HepG2 (cell line): ENCODE results near the gene POU6F2. TPM values are rescaled to one million over a fixed set of nuclear protein-coding genes. Genes with fewer than 3 reads are reported as not detected.

Experiments
- ATAC-seq: fragments of 200-7000 bp; cut with Tn5 transposase; 3 replicates; pipeline ENCODE4 v1.9.1; 2020; ENCODE audit warnings: mild to moderate bottlenecking, moderate library complexity
- BruUV-seq: library from RNA; stranded (reverse); fragments of 400-500 nt; replicated peaks from 2 replicates; lab custom pipeline; 2021; lab: Mats Ljungman, UMichigan
- CTCF ChIA-PET: fragments of 300-600 bp; formaldehyde crosslinking; extraction: SDS; loops from one replicate; lab custom pipeline; 2021; ENCODE audit warnings: low total read pairs, inconsistent platforms, low intra/inter-chr PET ratio; lab: Yijun Ruan, JAX
- POLR2A ChIA-PET: fragments of 350-600 bp; sonication (Branson Sonifier 250); formaldehyde crosslinking; loops from one replicate; lab custom pipeline; 2020; ENCODE audit warnings: antibody characterized with exemption, inconsistent platforms; lab: Yijun Ruan, JAX
- DNase-seq: peaks from one replicate; pipeline ENCODE4 v3.0.0-alpha.2; 2015; ENCODE audit warnings: low spot score
- FAIRE-seq: peaks from 3 replicates; lab custom pipeline; 2011; peaks lifted over from hg19 to GRCh38; lab: Jason Lieb, UNC
- H2AFZ ChIP-seq: one replicate; pipeline ENCODE4 v1.6.1; 2011; ENCODE audit warnings: low read length, inconsistent platforms
- H3K27ac ChIP-seq: fragments of 300-600 bp; 3 replicates; pipeline ENCODE4 v1.8.0; 2011; ENCODE audit warnings: mixed run types, mild to moderate bottlenecking, mixed read lengths, low read length, inconsistent platforms; ENCODE audit not compliant: insufficient read depth; ENCODE audit errors: extremely low read length
- H3K27me3 ChIP-seq, 2 experiments: fragments of 200-600 bp in 1 of 2; 2 replicates in 1 of 2; 3 replicates in 1 of 2; pipeline versions ENCODE4 v1.6.0 to v1.8.0; 2011; ENCODE audit warnings: low read length in 2 of 2, mild to moderate bottlenecking in 2 of 2, moderate library complexity in 2 of 2, inconsistent platforms in 1 of 2; ENCODE audit not compliant: insufficient read depth in 2 of 2, control insufficient read depth in 1 of 2
- H3K36me3 ChIP-seq, 2 experiments: fragments of 200-600 bp in 1 of 2; replicated peaks in 1 of 2; 2 replicates in 1 of 2; 3 replicates in 1 of 2; pipeline versions ENCODE4 v1.5.1 to v1.8.0; 2011; ENCODE audit warnings: low read length in 2 of 2, inconsistent platforms in 1 of 2; ENCODE audit not compliant: insufficient read depth in 2 of 2, control insufficient read depth in 1 of 2
- H3K4me1 ChIP-seq: 2 replicates; pipeline ENCODE4 v1.5.1; 2012; ENCODE audit warnings: low read length, inconsistent platforms; ENCODE audit not compliant: insufficient read depth
- H3K4me2 ChIP-seq: 2 replicates; pipeline ENCODE4 v1.6.0; 2011; ENCODE audit warnings: low read depth, low read length, inconsistent platforms
- H3K4me3 ChIP-seq, 3 experiments: fragments of 200-600 bp in 1 of 3; sonication (generic), shearing (Covaris generic) in 1 of 3; replicated peaks in 1 of 3; 2 replicates each; pipeline ENCODE4 v1.5.1; 2011 to 2016; ENCODE audit warnings: low read length in 3 of 3, inconsistent platforms in 2 of 3, low read depth in 2 of 3, mild to moderate bottlenecking in 2 of 3, control low read depth in 1 of 3, mixed read lengths in 1 of 3; ENCODE audit not compliant: insufficient read depth in 1 of 3
- H3K79me2 ChIP-seq: one replicate; pipeline ENCODE4 v1.6.1; 2011; ENCODE audit warnings: low read length, inconsistent platforms; ENCODE audit not compliant: insufficient read depth
- H3K9ac ChIP-seq: 2 replicates; pipeline ENCODE4 v1.6.0; 2011; ENCODE audit warnings: mild to moderate bottlenecking, low read depth, low read length, inconsistent platforms; ENCODE audit not compliant: insufficient read depth
- H3K9me3 ChIP-seq: 2 replicates; pipeline ENCODE4 v1.5.1; 2012; ENCODE audit warnings: mild to moderate bottlenecking, low read length
- H4K20me1 ChIP-seq: 2 replicates; pipeline ENCODE4 v1.6.0; 2011; ENCODE audit warnings: inconsistent platforms, mild to moderate bottlenecking, low read length, moderate library complexity; ENCODE audit not compliant: insufficient read depth
- CENPBD1 ChIP-seq: sonication (generic); formaldehyde crosslinking; IDR thresholded peaks from 2 replicates; pipeline ENCODE4 v1.8.0; 2022; ENCODE audit warnings: missing genetic modification reagents, low read depth, mild to moderate bottlenecking, borderline replicate concordance
- GFI1 ChIP-seq: sonication (generic); formaldehyde crosslinking; IDR thresholded peaks from 2 replicates; pipeline ENCODE4 v1.5.0; 2020; ENCODE audit warnings: missing genetic modification reagents, mild to moderate bottlenecking, borderline replicate concordance
- NCOR1 ChIP-seq: fragments of 200-600 bp; sonication (generic); IDR thresholded peaks from 2 replicates; pipeline ENCODE4 v1.7.0; 2017; ENCODE audit warnings: antibody characterized with exemption, low read length, borderline replicate concordance
- SNAPC5 ChIP-seq: sonication (generic); formaldehyde crosslinking; IDR thresholded peaks from 2 replicates; pipeline ENCODE4 v1.8.1; 2023; ENCODE audit warnings: mild to moderate bottlenecking, missing genetic modification reagents, borderline replicate concordance
- ZNF17 ChIP-seq: sonication (generic); formaldehyde crosslinking; IDR thresholded peaks from 2 replicates; pipeline ENCODE4 v1.5.0; 2020; ENCODE audit warnings: mild to moderate bottlenecking, missing genetic modification reagents
- ZNF382 ChIP-seq: sonication (generic); formaldehyde crosslinking; IDR thresholded peaks from 2 replicates; pipeline ENCODE4 v1.5.0; 2020; ENCODE audit warnings: missing genetic modification reagents, mild to moderate bottlenecking, borderline replicate concordance
- ZNF484 ChIP-seq: sonication (generic); formaldehyde crosslinking; IDR thresholded peaks from 2 replicates; pipeline ENCODE4 v1.5.1; 2020; ENCODE audit warnings: mild to moderate bottlenecking, low read depth, missing genetic modification reagents, borderline replicate concordance
- ZNF577 ChIP-seq: sonication (generic); formaldehyde crosslinking; IDR thresholded peaks from 2 replicates; pipeline ENCODE4 v1.4.0; 2020; ENCODE audit warnings: mild to moderate bottlenecking, low read depth, missing genetic modification reagents, borderline replicate concordance
- ZNF850 ChIP-seq: sonication (generic); formaldehyde crosslinking; conservative IDR thresholded peaks from 2 replicates; pipeline ENCODE4 v1.9.0; 2021; ENCODE audit warnings: mild to moderate bottlenecking, missing genetic modification reagents
- WGBS: methylation state at CpG from one replicate; pipeline ENCODE4 v1.1.6; 2017; ENCODE audit warnings: low lambda C conversion rate; 5-methylcytosine and 5-hydroxymethylcytosine counted together
- in situ Hi-C: cut with HindIII; loops from 2 replicates; pipeline ENCODE4 v1.10.0; 2017; ENCODE audit warnings: low pct_unique_long_range_greater_than_20kb; ENCODE audit not compliant: extremely low pct_ligation_motif_present
- intact Hi-C: fragments of 100-400 bp; cut with micrococcal nuclease; formaldehyde crosslinking; loops from one replicate; pipeline ENCODE4 v1.10.0; 2022; ENCODE audit not compliant: unreplicated experiment
- polyA plus RNA-seq, 8 experiments: library from polyadenylated mRNA; depleted of rRNA in 3 of 8; stranded (reverse) in 7 of 8; unstranded in 1 of 8; fragments of >200 nt; fragmentation: Illumina TruSeq in 4 of 8; extraction: Trizol in 4 of 8; gene quantifications; 2 replicates each; pipeline versions ENCODE4 v1.2.1 to v1.2.3, GENCODE V29; 2011 to 2016; ENCODE audit warnings: low read depth in 4 of 8, missing spikeins in 1 of 8, mixed read lengths in 1 of 8; ENCODE audit not compliant: insufficient read depth in 1 of 8
- total RNA-seq, 5 experiments: library from RNA; depleted of rRNA; stranded (reverse); fragments of >200 nt; fragmentation: Illumina TruSeq; extraction: Trizol; gene quantifications; 2 replicates each; pipeline ENCODE4 v1.2.3, GENCODE V29; 2016; ENCODE audit warnings: low read depth in 1 of 5
- TF ChIP-seq, protein P1 (sequence below): sonication (generic); formaldehyde crosslinking; IDR thresholded peaks from 2 replicates; pipeline ENCODE4 v1.5.1; 2020; ENCODE audit warnings: mild to moderate bottlenecking, missing genetic modification reagents, borderline replicate concordance
- TF ChIP-seq, protein P2 (sequence below): IDR thresholded peaks from 2 replicates; pipeline ENCODE4 v1.6.1; 2016; ENCODE audit warnings: low read depth, missing genetic modification reagents, missing compliant biosample characterization

Gene POU6F2
- total and polyA plus RNA-seq, 2 of the 13 experiments (the other 11 are each of a cell fraction or from before 2014, with no cell fraction given), result not detected

DNA sequence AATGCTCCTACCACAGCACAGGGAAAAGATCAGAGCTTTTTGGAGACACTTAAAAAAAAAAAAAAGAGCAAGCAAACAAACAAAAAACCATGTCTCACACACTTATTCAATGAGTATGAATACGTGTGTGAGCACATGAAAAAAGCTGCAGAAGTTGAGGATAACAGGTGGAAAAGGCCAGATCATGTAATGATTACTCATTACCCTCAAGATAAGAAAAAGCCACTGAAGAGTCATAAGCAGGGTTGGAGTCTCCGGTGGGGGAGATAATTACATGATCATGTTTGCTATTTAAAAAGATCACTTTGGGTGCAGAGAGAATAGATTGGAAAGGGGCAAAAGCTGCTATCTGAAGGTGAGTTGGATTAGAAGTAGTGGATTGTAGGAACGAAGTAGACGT is 77.0 kb downstream of the POU6F2 start:
- no peaks in the 10 kb centered on the region for H3K27me3 ChIP-seq
- H2AFZ ChIP-seq, result no peak overlapping the region
- CTCF ChIA-PET, result no interaction called here
- no peak overlapping the region for H3K27ac ChIP-seq
- in situ Hi-C loops, result no loop called here
- no peaks in the 10 kb centered on the region for H3K79me2 ChIP-seq
- H3K9ac ChIP-seq, result no peak overlapping the region
- no peaks in the 10 kb centered on the region for H4K20me1 ChIP-seq
- no TSS peak for BruUV-seq
- H3K36me3 ChIP-seq, result no peaks in the 10 kb centered on the region
- intact Hi-C loops, result no loop called here
- FAIRE-seq (no peak), DNase-seq (no peak), ATAC-seq (no peak)
- no peak overlapping the region for H3K4me2 ChIP-seq
- H3K9me3 ChIP-seq, result no peaks in the 10 kb centered on the region
- H3K4me1 ChIP-seq, result no peaks in the 10 kb centered on the region
- POLR2A ChIA-PET, result no interaction called here
- no peak overlapping the region for H3K4me3 ChIP-seq
- 6% methylated on average over 4 of the region's 4 CpGs for WGBS
- TF ChIP-seq ZNF484 (CRISPR knock-in tag) (no peak), SNAPC5 (no peak), NCOR1 (no peak), ZNF17 (no peak), GFI1 (CRISPR knock-in tag) (no peak), ZNF850 (no peak), CENPBD1 (no peak), ZNF382 (no peak), ZNF577 (no peak)
- TF ChIP-seq, protein P1, sequence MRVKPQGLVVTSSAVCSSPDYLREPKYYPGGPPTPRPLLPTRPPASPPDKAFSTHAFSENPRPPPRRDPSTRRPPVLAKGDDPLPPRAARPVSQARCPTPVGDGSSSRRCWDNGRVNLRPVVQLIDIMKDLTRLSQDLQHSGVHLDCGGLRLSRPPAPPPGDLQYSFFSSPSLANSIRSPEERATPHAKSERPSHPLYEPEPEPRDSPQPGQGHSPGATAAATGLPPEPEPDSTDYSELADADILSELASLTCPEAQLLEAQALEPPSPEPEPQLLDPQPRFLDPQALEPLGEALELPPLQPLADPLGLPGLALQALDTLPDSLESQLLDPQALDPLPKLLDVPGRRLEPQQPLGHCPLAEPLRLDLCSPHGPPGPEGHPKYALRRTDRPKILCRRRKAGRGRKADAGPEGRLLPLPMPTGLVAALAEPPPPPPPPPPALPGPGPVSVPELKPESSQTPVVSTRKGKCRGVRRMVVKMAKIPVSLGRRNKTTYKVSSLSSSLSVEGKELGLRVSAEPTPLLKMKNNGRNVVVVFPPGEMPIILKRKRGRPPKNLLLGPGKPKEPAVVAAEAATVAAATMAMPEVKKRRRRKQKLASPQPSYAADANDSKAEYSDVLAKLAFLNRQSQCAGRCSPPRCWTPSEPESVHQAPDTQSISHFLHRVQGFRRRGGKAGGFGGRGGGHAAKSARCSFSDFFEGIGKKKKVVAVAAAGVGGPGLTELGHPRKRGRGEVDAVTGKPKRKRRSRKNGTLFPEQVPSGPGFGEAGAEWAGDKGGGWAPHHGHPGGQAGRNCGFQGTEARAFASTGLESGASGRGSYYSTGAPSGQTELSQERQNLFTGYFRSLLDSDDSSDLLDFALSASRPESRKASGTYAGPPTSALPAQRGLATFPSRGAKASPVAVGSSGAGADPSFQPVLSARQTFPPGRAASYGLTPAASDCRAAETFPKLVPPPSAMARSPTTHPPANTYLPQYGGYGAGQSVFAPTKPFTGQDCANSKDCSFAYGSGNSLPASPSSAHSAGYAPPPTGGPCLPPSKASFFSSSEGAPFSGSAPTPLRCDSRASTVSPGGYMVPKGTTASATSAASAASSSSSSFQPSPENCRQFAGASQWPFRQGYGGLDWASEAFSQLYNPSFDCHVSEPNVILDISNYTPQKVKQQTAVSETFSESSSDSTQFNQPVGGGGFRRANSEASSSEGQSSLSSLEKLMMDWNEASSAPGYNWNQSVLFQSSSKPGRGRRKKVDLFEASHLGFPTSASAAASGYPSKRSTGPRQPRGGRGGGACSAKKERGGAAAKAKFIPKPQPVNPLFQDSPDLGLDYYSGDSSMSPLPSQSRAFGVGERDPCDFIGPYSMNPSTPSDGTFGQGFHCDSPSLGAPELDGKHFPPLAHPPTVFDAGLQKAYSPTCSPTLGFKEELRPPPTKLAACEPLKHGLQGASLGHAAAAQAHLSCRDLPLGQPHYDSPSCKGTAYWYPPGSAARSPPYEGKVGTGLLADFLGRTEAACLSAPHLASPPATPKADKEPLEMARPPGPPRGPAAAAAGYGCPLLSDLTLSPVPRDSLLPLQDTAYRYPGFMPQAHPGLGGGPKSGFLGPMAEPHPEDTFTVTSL, result no peak
- TF ChIP-seq, protein P2, sequence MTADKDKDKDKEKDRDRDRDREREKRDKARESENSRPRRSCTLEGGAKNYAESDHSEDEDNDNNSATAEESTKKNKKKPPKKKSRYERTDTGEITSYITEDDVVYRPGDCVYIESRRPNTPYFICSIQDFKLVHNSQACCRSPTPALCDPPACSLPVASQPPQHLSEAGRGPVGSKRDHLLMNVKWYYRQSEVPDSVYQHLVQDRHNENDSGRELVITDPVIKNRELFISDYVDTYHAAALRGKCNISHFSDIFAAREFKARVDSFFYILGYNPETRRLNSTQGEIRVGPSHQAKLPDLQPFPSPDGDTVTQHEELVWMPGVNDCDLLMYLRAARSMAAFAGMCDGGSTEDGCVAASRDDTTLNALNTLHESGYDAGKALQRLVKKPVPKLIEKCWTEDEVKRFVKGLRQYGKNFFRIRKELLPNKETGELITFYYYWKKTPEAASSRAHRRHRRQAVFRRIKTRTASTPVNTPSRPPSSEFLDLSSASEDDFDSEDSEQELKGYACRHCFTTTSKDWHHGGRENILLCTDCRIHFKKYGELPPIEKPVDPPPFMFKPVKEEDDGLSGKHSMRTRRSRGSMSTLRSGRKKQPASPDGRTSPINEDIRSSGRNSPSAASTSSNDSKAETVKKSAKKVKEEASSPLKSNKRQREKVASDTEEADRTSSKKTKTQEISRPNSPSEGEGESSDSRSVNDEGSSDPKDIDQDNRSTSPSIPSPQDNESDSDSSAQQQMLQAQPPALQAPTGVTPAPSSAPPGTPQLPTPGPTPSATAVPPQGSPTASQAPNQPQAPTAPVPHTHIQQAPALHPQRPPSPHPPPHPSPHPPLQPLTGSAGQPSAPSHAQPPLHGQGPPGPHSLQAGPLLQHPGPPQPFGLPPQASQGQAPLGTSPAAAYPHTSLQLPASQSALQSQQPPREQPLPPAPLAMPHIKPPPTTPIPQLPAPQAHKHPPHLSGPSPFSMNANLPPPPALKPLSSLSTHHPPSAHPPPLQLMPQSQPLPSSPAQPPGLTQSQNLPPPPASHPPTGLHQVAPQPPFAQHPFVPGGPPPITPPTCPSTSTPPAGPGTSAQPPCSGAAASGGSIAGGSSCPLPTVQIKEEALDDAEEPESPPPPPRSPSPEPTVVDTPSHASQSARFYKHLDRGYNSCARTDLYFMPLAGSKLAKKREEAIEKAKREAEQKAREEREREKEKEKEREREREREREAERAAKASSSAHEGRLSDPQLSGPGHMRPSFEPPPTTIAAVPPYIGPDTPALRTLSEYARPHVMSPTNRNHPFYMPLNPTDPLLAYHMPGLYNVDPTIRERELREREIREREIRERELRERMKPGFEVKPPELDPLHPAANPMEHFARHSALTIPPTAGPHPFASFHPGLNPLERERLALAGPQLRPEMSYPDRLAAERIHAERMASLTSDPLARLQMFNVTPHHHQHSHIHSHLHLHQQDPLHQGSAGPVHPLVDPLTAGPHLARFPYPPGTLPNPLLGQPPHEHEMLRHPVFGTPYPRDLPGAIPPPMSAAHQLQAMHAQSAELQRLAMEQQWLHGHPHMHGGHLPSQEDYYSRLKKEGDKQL (CRISPR knock-in tag), result no peak
